Tibial nerve (tissue), 3 donors: ENCODE data around the gene SMARCA2.

Experiments
- CTCF ChIP-seq, 5 experiments: fragments of 200-600 bp in 3 of 5; fragments of 450-650 bp in 2 of 5; sonication (generic) in 3 of 5; IDR thresholded peaks; one replicate each; pipeline ENCODE4 v1.5.1; 2016 to 2019; ENCODE audit warnings: antibody characterized with exemption in 5 of 5, mild to moderate bottlenecking in 3 of 5, moderate library complexity in 2 of 5
- POLR2A ChIP-seq, 2 donors: fragments of 450-650 bp; IDR thresholded peaks; one replicate each; pipeline ENCODE4 v1.6.1; 2017; ENCODE audit warnings: antibody characterized with exemption in 2 of 2, mild to moderate bottlenecking in 2 of 2, moderate library complexity in 2 of 2

- TF ChIP-seq CTCF (IDR thresholded peaks at IDR 0.05) (no peak), POLR2A (IDR thresholded peaks at IDR 0.05) (no peak)
Measured at GRCh38 chr9:2018764-2019558, 3.8 kb downstream of the SMARCA2 start.
